ENCODE results near the gene CDH11. TPM values are rescaled to one million over a fixed set of nuclear protein-coding genes. Genes with fewer than 3 reads are reported as not detected.

The CDH11 gene
- total RNA-seq, 1 donor from 2014 or later, result not detected

DNA sequence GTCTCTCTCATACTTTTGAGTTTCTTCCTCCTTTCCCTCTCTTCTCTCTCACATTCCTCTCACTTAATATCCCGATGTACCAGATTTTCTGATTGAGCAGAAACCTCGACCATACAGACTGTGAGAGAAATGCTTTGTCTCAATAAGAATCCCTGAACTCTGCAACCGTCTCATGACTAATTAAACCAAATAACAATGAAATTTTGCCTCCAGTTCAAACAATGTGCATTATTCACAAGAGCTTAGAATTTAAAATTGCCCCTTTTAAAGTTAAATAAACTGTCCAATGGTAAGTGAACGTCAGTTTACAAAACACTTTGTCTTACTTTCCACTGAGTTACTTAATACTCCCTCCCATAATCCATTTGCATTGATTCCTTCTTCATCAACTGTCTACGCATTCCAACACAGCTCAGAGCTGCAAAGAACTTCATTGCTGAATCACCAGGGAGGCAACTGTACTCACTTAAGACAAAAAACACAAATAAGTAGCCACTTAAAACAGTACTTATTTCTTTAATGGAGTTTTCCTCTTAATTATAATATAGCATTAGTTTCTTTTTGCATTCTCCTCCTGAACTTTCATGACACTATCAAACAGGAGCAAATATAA lies 4.9 kb downstream of the CDH11 start:
- intact Hi-C loops (cut with micrococcal nuclease), result no loop called here

DNA sequence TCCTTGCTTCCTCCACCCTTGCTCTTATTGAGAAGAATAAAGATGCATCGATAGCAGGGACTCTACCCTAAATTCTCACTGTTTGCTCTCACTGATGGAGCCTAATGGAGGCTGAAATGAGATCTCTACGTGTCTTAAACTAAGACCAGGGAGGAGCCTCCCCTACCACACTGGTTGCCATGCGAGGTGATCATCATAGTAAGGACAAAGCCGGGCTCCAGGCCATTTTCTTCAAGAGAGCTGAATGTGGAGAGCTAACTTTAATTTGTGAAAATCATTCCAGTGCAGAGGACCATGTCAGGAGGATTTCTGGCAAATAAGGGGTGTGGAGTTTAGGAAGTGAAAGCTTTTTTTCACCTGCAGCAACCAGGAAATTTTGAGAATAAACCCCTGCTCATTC lies 5.6 kb downstream of the CDH11 start:
- intact Hi-C loops (cut with micrococcal nuclease), result no loop called here

DNA sequence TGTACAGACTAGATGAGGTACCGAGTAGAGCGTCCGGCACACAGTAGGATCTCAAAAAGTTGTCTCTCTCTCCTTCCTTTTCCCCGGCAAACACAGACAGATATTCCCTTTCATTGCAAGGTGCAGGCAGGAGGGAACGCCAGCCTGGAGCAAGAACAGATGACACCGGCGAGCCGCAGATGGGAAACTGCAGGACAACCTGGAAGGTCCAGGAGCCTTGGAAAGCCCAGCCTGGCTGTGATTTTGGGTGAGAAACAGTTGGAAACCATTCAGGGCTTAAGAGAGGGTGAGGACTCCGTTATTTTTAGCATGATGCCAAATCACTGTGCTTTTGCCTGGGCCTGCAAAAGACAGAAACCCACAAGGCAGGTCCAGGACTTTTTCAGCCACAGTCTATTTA lies 7.3 kb downstream of the CDH11 start:
- intact Hi-C loops (cut with micrococcal nuclease), result no loop called here

DNA sequence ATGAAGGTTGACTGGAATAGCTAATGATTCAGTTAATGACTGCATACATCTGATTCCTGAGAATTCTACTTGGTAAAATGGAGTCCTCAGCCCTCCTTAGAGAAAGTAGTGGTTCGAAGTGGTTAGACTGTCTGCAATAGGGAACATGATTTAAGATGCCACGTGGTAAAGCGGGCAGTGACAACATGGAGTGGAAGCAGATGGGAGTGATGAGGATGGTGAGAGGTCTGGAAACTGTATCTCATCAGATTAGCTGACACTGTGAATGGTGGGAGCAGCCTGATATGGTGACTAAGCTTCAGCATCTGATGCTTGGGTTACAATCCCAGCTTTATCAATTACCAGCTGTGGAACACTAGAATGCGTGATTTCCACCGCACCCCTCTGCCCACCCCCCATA lies 8.4 kb downstream of the CDH11 start:
- intact Hi-C loops (cut with micrococcal nuclease), result no loop called here

DNA sequence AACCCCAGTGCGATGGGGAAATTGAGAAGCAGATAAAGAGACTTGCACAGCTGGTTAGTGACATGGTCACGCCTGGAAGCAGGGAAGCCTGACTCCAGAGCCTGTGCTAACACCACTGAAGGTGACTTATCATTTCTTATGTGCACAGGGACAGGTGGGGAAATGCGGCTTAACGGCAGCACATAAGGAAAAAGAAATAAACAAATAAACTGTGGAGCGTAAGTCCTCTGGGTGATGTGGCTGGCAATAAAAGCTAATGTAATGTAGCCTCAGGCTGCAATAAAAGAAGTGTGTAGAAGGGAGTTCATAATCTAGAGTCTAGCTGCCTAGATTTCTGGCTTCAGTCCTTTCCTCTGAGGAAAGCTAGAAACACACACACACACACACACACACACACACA lies 10.6 kb downstream of the CDH11 start:
- intact Hi-C loops (cut with micrococcal nuclease), result no loop called here

DNA sequence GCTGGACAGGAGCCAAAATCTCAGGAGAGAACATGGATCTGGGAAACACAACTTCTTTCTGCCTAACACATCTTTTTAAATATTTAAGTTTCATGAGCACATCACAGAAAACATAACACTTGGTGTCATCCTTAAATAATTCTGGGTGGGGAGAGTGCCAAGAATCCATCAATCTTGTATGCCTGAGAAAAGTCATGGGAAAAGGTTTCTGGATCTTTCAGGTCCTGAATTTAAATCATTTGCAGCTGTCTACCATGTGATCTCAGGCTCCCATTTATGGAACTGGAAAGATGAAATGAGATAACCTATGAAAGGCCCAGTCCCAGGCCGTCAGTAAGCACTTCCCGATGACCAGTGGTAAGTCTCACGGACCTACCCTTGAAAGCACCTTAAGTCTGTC lies 15.1 kb downstream of the CDH11 start:
- intact Hi-C loops (cut with micrococcal nuclease), result no loop called here

DNA sequence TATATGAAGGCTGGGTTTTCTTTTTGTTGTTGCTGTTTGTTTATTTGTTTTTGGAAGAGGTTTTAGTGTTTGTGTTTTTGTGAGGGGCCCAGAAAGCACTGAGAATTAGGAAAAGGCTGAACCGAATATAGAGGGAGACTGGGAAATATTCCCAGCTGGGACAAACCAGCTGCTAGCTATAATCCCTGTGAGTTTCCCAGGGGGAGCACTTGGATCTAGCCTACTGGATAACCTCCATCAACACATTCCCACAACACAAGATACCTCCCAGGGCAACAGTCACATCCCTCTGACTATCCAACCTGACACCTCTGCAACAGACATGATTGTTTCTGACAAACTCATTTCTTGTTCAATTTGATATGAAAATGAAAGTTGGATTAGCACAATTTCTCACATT lies 16.7 kb downstream of the CDH11 start:
- intact Hi-C loops (cut with micrococcal nuclease), result no loop called here

DNA sequence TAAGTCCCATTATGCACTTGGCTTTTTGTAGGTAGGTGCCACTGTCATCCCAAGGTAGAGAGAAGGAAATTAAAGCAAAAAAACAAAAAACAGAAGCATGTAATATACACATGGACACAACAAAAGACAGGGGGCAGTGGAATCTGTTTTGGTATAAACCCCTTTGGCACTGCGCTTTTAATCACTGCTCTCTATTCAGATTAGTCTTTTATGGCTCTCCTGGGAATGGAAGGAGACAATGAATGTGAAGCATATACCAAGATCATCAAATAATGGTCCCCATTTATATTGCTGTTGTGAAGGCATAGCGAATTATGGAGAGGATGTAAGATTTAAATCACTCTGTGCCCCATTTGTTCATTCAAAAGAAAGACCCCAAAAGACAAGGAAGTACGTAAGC lies 17.4 kb downstream of the CDH11 start:
- intact Hi-C loops (cut with micrococcal nuclease), result no loop called here

DNA sequence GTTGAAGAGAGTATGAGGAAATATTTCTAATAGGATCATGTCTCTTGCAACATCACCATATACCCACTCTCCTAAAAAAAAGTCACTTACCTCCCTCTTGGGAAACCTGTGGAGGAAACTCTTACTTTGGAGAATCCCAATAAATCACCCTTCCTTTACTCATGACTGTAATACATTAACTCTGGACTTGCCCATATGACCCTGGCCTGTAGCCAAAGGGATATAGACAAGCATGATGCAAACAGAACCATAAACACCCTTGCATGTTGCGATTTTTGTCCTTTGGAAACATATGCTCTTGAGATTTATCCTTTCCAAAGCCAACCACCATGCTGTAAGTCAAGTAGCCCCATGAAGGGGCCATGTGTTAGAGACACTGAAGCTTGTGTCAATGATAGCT lies 19.5 kb downstream of the CDH11 start:
- intact Hi-C loops (cut with micrococcal nuclease), result no loop called here

DNA sequence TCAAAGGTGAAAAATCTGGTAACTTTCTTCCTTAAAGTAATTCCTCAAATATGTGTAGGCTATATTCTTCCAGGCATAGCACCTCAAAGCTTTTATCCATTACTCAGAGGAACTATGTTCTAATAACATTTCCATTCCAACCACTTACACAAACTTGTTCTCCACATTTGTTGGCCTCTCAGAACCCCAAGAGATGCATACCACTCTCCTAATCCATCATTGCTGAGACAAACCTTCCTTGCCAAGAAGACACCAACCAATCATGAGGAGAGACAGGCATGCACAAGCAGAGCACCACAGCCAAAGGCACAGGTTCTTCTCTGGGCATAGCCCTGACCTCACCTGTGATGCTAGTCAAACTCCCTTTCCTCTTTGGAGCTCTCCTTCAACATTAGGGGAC lies 20.9 kb downstream of the CDH11 start:
- intact Hi-C loops (cut with micrococcal nuclease), result no loop called here

DNA sequence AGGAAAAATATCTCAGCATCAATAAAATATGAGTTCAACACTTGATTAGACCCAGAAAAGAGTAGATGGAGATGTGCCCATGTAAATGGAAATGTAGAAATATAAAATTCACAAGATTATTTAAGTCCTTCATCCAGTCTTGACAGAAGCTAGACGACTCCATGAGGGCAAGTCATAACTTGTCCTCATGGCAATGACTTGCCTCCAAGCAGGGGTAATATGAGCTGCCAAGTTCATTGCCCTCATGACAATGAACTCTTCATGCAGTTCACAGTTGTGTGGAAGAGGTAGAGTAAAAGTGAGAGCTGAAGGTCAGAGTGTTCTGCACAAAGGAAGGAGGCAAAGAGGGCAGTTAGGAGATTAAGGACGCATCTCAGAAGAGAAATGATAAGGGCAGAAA lies 22.3 kb downstream of the CDH11 start:
- intact Hi-C loops (cut with micrococcal nuclease), result no loop called here

DNA sequence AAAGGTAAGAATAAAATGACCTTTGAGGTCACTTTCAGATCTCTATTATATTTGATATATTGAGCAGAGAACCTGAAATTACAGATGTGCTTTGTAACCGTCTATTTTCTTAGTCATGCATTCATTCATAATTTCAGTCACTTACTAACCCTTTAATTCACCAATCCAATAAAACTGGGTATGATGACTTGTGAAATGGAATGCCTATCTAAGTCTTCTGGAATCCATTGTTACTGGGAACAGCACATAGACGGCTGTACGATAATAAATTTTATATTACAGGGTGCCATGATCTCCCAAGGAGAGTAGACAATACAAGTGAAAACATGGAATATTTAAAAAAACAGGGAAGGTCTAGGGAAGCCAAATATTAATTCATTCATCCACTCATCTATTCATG lies 22.9 kb downstream of the CDH11 start:
- intact Hi-C loops (cut with micrococcal nuclease), result no loop called here

DNA sequence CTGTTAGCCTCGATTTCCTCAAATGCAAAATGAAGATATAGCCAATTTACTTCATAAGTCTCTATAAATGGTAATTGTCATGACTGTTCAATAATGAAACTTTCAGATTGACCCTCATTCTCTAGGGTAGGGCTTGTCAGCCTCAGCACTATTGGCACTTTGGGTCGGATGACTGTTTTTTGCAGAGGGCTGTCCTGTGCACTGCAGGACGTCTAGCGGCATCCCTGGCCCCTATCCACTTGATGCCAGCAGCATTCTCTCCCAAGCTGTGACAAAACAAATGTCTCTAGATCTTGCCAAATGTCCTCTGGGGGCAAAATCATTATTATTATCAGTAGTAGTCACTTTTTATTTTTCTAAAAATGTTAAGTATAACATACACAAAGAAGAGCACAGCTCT lies 24.6 kb downstream of the CDH11 start:
- intact Hi-C loops (cut with micrococcal nuclease), result no loop called here

DNA sequence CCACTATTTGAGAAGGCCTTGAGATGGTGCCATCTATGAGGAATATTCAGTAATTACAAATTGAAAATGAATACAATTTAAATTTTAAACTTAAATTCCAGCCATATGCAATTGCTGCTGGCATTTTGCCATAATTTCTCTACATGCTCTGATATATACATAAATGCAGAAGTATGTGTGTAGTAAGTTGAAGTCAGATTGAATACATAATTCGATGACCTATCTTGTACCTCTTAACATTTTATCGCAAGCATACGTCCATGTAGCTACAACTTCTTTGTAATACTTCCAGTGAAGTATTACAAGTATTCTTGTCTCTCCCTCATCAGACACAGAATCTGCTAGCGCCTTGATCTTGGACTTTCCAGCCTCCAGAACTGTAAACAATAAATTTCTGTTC lies 26.0 kb downstream of the CDH11 start:
- intact Hi-C loops (cut with micrococcal nuclease), result no loop called here

DNA sequence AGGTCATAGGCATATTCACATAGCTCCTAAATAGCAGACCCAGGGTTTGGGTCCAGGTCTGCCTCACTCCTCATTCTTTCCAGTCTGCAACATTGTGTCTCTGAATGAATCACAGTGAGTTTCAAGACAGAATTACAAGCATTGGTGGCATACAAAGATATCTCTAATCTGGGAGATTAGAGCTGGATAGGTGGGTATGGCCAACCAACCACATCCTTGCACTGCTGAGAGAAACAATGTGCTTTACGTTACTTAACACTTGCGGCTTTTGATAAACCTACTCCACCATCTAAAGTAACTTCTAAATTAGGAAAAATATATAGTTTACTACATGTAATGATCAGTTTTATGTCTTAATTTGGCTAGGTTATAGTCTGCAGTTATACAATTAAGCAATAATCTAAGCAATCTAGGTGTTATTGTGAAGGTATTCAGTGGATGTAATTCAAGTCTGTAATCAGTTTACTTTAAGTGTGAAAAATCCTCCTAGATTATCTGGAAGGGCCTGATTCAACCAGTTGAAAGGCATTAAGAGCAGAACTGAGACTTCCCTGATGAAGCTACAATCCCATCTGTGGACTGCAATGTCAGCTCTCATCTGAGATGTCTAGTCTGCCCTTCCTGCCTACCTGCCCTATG lies 26.7 kb downstream of the CDH11 start:
- intact Hi-C loops (cut with micrococcal nuclease), result no loop called here

DNA sequence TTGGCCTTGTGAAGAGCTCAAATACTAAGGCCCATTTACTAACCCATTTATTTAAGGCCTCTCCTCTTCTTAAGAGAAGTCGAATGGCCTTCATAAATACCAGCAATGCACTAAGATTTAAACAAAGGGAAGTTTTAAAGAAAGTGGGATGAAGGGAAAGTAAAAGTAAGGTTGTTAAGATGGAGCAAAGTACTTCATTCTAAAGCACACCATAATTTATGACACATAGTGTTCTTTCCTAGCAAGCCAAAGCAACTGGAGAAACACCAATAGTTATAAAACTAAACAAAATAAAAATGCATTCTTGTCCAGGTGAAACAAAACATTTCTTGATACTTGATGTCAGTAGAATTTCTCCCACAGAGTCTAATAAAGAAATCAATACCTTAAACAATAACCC lies 27.9 kb downstream of the CDH11 start:
- intact Hi-C loops (cut with micrococcal nuclease), result no loop called here

DNA sequence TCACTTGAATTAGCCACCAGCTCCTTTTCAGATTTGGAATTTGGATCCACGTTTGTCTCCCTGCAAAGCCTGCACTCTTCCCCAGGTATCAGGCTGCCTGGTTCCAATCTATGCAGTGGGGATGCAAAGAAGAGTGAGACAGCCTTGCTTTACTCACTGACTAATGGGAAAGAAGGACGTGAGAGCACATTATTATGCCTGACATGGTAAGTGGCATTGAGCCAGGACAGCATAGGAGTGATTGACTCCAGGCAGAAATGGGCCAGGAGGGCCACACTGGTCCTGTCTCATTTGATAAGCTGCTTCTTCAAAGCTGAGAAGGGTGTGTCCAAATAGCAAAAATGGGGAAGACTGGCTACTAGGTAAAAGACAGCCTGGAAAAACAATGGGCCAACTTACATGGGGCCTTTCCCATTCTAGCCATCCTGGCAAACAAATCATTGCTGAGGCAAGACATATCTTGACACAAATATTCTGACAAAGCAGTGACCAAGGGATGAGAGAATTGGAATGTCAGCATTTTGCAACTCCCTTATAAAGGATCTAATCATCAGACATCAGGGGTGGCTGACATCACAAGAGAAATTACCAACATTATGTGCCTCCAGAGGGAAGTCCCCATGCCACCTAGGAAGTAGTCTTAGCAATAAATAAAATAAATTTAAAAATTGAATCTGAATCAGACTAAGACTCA lies 38.6 kb downstream of the CDH11 start:
- intact Hi-C loops (cut with micrococcal nuclease), result no loop called here

DNA sequence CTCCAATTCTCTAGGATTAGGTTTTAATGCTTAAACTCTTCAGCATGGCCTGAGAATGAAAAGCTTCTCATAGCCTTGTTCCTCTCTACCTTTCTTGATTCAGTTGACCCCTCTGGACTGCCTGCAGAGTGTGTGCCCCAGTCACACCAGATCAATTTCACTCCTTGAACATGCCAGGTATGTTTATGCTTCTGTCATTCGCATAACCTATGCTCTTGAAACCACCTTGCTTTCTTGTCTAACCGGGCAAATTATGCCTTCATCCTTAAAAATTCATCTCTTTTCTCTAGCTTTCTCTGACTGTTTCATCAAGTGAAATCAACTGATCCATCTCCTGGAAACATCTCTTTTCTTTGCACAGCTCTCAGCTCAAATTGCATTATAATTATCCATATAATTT lies 42.3 kb downstream of the CDH11 start:
- intact Hi-C loops (cut with micrococcal nuclease), result no loop called here

DNA sequence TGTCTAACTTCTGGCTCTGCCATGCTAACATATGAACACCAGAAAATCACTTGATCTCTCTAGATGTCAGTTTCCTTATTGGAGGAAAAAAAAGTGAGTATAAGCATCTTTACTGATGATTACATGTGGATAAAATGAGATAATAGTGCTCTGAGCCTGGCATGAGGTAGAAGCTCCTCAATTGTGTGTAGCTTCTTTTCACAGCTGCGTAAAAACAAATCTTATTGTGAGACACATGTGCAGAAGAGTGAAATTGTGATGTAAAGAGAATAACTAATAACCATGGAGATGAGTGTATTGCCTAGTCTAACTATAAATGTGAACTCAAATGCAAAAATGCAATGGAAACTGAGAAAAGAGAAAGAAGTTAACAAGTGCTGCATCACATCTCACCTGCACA lies 44.7 kb downstream of the CDH11 start:
- intact Hi-C loops (cut with micrococcal nuclease), result no loop called here

DNA sequence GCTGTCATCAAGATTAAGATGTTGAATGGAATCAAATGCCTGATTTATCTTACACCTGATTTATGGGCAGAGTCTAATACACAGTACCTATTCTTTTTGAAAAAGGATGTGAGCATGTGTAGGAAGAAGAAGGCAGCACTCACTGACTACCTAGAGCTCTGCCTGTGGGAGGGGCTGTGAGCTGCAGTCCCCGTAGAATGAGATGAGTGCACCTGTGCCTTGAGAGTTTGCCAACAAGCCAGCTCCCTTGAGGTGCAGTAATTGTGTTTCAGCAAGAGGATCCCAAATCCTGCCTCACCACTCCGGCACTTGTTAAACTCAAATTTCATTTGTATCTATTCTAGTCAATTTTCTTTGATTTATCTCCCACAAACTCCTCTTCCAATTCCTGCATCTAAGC lies 46.0 kb downstream of the CDH11 start:
- intact Hi-C loops (cut with micrococcal nuclease), result no loop called here

DNA sequence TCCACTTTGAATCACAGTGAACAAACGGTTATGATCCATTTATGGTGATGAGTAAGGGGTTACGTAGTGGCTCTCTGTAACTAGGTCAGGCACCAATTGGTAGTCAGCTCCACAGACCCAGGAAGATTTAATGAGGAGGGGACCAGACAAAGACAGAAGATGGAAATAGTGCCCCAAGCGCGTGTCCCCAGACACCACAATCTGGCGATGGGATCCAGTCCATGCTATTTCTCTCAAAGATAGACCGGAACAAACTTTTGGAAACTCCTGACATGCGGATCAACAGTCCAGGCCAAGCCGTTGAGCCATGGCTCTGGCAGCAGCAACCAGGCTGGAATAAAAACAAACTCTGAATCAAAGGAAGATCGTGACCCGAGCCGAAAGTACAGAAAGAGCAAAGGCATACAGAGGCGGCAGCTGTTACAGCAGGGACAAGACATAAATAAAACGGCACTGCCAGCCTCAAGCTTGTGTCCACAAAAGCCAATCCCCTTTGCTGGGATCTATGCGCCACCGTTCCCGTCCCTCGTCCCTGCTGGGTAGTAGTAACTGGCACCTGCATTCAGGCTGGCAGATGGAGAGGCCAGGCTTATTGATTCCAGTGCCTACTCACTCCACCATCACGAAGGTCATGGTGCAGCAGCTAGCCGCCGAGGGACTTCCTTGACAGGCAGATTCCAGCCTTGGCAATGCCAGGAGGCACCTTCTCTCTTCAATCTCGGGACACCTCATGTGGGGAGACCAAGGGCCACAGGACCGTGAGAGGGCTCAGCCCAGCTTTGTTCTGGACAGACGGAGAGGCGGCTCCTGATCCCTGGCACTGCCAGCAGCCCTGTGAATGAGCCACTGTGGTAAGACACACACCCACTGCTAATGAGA lies 50.2 kb downstream of the CDH11 start:
- intact Hi-C loops (cut with micrococcal nuclease), result no loop called here

DNA sequence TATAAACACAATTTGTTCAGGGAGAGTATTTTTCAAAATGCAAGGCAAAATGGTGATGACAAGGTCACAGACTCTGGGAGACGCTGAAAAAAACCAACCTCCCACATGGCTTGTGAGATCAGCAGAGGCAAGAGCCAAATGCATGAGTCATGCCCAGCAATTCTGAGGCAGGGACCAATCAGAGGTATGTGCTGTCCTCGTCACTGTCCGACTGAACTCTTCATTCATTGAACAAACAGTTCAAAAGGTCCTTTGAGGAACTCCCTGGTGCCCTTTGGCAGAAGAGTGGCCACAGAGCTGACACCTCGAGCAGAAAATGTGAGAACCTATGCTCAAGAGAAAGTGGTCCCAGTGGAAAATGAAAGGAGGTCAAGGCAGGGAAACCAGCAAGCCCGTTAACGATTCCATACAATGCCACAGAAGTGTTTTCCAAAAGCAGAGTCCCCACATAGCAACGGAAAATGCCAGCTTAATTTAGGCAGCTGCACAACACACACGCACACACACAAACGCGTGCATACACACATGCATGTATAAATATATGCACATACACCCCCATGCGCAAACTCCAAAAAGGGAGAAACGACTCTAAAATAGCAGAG lies 50.9 kb downstream of the CDH11 start:
- intact Hi-C loops (cut with micrococcal nuclease), result no loop called here
